ENCODE results near the gene PTPN13. TPM values are rescaled to one million over a fixed set of nuclear protein-coding genes. Genes with fewer than 3 reads are reported as not detected.

PTPN13 gene
- total RNA-seq, 2 experiments from 2014 or later, result 3.9 to 4.1 TPM

DNA sequence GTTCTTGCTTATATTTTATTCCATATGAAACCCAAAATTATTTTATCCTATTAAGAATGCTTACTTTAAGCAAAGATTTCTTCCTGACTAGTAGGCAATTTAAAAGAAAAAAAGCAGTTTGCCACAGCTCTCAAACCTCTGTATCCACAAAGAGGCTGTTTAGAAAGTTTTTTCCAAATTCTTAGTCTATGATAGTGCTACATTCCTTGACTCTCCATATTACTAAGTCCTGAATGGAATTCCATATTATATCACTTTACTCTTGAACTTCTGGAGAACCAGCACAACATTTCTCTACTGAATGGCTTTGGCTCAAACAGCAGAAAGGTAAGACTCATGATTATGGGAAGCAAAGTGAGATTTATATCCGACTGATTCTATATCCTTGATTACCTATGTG, 246.7 kb downstream of the PTPN13 start:
- H3K27me3 Mint-ChIP-seq, result peaks cover 4% of the 10 kb centered on the region
- Histone ChIP-seq H3K4me3 (ENCODE audit: low read length) (no peak overlapping the region), H3K9me3 (ENCODE audit: control insufficient read depth in 1 of 2, insufficient read depth in 1 of 2, low read length in 2 of 2) (no peaks in the 10 kb centered on the region), H3K36me3 (ENCODE audit: insufficient read depth, low read length) (no peaks in the 10 kb centered on the region), H3K27me3 (ENCODE audit: control insufficient read depth in 1 of 2, insufficient read depth in 2 of 2, low read length in 2 of 2) (no peaks in the 10 kb centered on the region), H3K4me1 (ENCODE audit: insufficient read depth, low read length) (no peaks in the 10 kb centered on the region), H3K27ac (ENCODE audit: low read depth in 1 of 2, low read length in 2 of 2) (no peak overlapping the region)
- ChIA-PET CTCF (no interaction called here), POLR2A (no interaction called here)
- DNase-seq (no peak), ATAC-seq (ENCODE audit: poor library complexity) (no peak)
- no peaks in the 10 kb centered on the region for H3K36me3 Mint-ChIP-seq (ENCODE audit: low read depth)
- intact Hi-C loops (cut with DNase I, micrococcal nuclease), result no loop called here
- H3K27ac Mint-ChIP-seq, result no peak overlapping the region
- TF ChIP-seq, protein P1, sequence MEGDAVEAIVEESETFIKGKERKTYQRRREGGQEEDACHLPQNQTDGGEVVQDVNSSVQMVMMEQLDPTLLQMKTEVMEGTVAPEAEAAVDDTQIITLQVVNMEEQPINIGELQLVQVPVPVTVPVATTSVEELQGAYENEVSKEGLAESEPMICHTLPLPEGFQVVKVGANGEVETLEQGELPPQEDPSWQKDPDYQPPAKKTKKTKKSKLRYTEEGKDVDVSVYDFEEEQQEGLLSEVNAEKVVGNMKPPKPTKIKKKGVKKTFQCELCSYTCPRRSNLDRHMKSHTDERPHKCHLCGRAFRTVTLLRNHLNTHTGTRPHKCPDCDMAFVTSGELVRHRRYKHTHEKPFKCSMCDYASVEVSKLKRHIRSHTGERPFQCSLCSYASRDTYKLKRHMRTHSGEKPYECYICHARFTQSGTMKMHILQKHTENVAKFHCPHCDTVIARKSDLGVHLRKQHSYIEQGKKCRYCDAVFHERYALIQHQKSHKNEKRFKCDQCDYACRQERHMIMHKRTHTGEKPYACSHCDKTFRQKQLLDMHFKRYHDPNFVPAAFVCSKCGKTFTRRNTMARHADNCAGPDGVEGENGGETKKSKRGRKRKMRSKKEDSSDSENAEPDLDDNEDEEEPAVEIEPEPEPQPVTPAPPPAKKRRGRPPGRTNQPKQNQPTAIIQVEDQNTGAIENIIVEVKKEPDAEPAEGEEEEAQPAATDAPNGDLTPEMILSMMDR (IDR thresholded peaks at IDR 0.05), result no peak
- no peak overlapping the region for H3K4me3 Mint-ChIP-seq
- H3K9me3 Mint-ChIP-seq, result no peaks in the 10 kb centered on the region
- H3K4me1 Mint-ChIP-seq (ENCODE audit: low read depth), result no peaks in the 10 kb centered on the region

DNA sequence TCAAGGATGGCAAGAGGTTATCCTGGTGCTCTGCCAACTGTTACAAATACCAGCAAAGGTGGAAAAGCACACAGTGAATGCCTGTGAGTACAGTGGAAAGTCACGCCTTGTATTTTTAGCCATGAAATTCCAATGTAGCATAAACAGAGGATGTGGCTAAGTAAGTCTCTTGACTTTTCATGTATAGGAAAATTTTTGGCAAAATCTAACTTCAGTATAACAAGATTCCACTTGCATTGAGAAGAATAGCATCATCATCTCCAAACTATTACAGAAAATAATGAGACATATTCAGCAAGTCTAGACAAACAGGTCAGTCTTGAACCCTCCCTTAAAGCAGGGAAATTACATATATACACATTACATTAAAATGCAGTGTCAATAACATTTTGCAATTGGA, 247.2 kb downstream of the PTPN13 start:
- TF ChIP-seq, protein P1 (IDR thresholded peaks at IDR 0.05), result no peak
- DNase-seq, result no peak

DNA sequence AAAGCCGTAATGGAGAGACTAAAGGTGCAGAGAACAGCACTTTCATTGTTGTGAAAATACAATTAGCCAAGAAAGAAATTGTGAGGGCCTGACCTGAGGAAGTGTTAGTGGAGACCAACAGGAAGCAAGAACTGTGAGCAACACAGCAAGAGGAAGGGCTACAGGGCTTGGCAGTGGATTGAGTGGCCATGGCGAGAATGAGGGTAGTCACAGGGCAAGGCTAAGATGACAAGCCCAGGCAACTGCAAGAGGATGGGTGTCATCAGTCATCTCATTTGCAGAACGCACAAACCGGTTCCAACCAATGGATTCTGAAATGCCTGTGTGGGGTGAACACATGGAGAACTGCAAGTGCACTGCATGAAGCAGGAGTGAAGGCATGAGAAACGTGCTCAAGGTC, 251.5 kb downstream of the PTPN13 start:
- no peak for ATAC-seq (ENCODE audit: poor library complexity)
- intact Hi-C loops (cut with DNase I, micrococcal nuclease), result no loop called here
- Histone ChIP-seq H3K27ac (ENCODE audit: low read depth in 1 of 2, low read length in 2 of 2) (no peak overlapping the region), H3K27me3 (ENCODE audit: control insufficient read depth in 1 of 2, insufficient read depth in 2 of 2, low read length in 2 of 2) (peaks cover 0 to 7% of the 10 kb centered on the region in 2 experiments), H3K4me1 (ENCODE audit: insufficient read depth, low read length) (no peaks in the 10 kb centered on the region), H3K4me3 (ENCODE audit: low read length) (no peak overlapping the region), H3K9me3 (ENCODE audit: control insufficient read depth in 1 of 2, insufficient read depth in 1 of 2, low read length in 2 of 2) (no peaks in the 10 kb centered on the region), H3K36me3 (ENCODE audit: insufficient read depth, low read length) (no peaks in the 10 kb centered on the region)
- no peak for DNase-seq
- Mint-ChIP-seq H3K9me3 (no peaks in the 10 kb centered on the region), H3K4me1 (ENCODE audit: low read depth) (no peaks in the 10 kb centered on the region), H3K27ac (no peak overlapping the region), H3K27me3 (peaks cover 4% of the 10 kb centered on the region), H3K4me3 (no peak overlapping the region), H3K36me3 (ENCODE audit: low read depth) (no peaks in the 10 kb centered on the region)
- ChIA-PET POLR2A (no interaction called here), CTCF (no interaction called here)
- TF ChIP-seq, protein P1 (IDR thresholded peaks at IDR 0.05), result no peak

More for the DNA sequence above, 247.2 kb downstream of the PTPN13 start:
- Histone ChIP-seq H3K36me3 (ENCODE audit: insufficient read depth, low read length) (no peaks in the 10 kb centered on the region), H3K4me3 (ENCODE audit: low read length) (no peak overlapping the region), H3K4me1 (ENCODE audit: insufficient read depth, low read length) (no peaks in the 10 kb centered on the region), H3K27ac (ENCODE audit: low read depth in 1 of 2, low read length in 2 of 2) (no peak overlapping the region), H3K27me3 (ENCODE audit: control insufficient read depth in 1 of 2, insufficient read depth in 2 of 2, low read length in 2 of 2) (no peaks in the 10 kb centered on the region), H3K9me3 (ENCODE audit: control insufficient read depth in 1 of 2, insufficient read depth in 1 of 2, low read length in 2 of 2) (no peaks in the 10 kb centered on the region)
- H3K36me3 Mint-ChIP-seq (ENCODE audit: low read depth), result no peaks in the 10 kb centered on the region
- H3K9me3 Mint-ChIP-seq, result no peaks in the 10 kb centered on the region
- ChIA-PET CTCF (no interaction called here), POLR2A (no interaction called here)
- no peaks in the 10 kb centered on the region for H3K4me1 Mint-ChIP-seq (ENCODE audit: low read depth)
- H3K27me3 Mint-ChIP-seq, result peaks cover 4% of the 10 kb centered on the region
- no peak overlapping the region for H3K27ac Mint-ChIP-seq
- intact Hi-C loops (cut with DNase I, micrococcal nuclease), result no loop called here
- H3K4me3 Mint-ChIP-seq, result no peak overlapping the region
- no peak for ATAC-seq (ENCODE audit: poor library complexity)

All from CD4-positive, alpha-beta T cell (primary cell).